Measurements from ENCODE around the gene ALKAL2. TPM values are rescaled to one million over a fixed set of nuclear protein-coding genes. Genes with fewer than 3 reads are reported as not detected.
A peak's percentile ranks its signal among the peaks of the same experiment; 100 is the strongest.

ALKAL2 gene
- polyA plus RNA-seq, 1 of the 3 experiments (the other 2 are of a cell fraction): not detected

GRCh38 chr2:263774-264492, 24.0 kb downstream of the ALKAL2 start, which contains the start of gene SH3YL1:
TSS of gene SH3YL1 (minus strand) at chr2:264032. CDS start at chr2:263984, 48 bp downstream.
- ChIA-PET POLR2A (no interaction called here), CTCF (interaction anchor here (1.3 kb wide), 1 partner anchor 13 kb away, joined by 3 read pairs; no protein-coding TSS in a partner anchor)
- Histone ChIP-seq H3K27ac (ENCODE audit: low read depth in 2 of 2, low read length in 1 of 2) (peak within 1 kb of the TSS; percentile 63 to 74; a peak in 3 of 4 replicates), H3K36me3 (replicated peaks in 1 of 2; ENCODE audit: control insufficient read depth in 1 of 2, insufficient read depth in 2 of 2, low read length in 1 of 2) (peaks cover 27 to 32% of the 10 kb centered on the region in 2 experiments), H3K9me3 (no peaks in the 10 kb centered on the region), H4K20me1 (ENCODE audit: insufficient read depth) (peaks cover 26% of the 10 kb centered on the region), H3K79me2 (ENCODE audit: insufficient read depth) (peaks cover 63% of the 10 kb centered on the region), H3F3A (replicated peaks; ENCODE audit: insufficient read depth) (no peaks in the 10 kb centered on the region), H3K9ac (peak within 1 kb of the TSS; percentile 93), H2AFZ (ENCODE audit: low read depth) (peak within 1 kb of the TSS; percentile 87; the same call in 1 of the 2 replicates), H3K4me3 (ENCODE audit: low read depth in 2 of 2, low read length in 1 of 2) (peak within 1 kb of the TSS; percentile 98 to 100), H3K27me3 (ENCODE audit: insufficient read depth) (no peaks in the 10 kb centered on the region), H3K4me1 (ENCODE audit: control insufficient read depth in 1 of 2, insufficient read depth in 2 of 2, low read depth in 1 of 2, low read length in 1 of 2) (peaks cover 13 to 25% of the 10 kb centered on the region in 2 experiments; a peak in 3 of 4 replicates), H3K4me2 (peak within 1 kb of the TSS; percentile 94), H3K9me2 (no peaks in the 10 kb centered on the region)
- WGBS (ENCODE audit: low lambda C conversion rate): 27% methylated on average over 47 of the region's 77 CpGs
- no peak for TF ChIP-seq REST (IDR thresholded peaks at IDR 0.05; ENCODE audit: low read depth, low read length)
- TF ChIP-seq, protein P1, sequence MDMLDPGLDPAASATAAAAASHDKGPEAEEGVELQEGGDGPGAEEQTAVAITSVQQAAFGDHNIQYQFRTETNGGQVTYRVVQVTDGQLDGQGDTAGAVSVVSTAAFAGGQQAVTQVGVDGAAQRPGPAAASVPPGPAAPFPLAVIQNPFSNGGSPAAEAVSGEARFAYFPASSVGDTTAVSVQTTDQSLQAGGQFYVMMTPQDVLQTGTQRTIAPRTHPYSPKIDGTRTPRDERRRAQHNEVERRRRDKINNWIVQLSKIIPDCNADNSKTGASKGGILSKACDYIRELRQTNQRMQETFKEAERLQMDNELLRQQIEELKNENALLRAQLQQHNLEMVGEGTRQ (IDR thresholded peaks at IDR 0.05; ENCODE audit: borderline replicate concordance, low read depth, low read length): no peak
- TF ChIP-seq MAX (IDR thresholded peaks at IDR 0.05; ENCODE audit: low read depth): peak; percentile 80; the same call in 1 of the 2 replicates
- no peak for TF ChIP-seq USF1 (IDR thresholded peaks at IDR 0.05; ENCODE audit: borderline replicate concordance, low read depth)
- no peak for TF ChIP-seq TCF12 (IDR thresholded peaks at IDR 0.05)
- no peak for TF ChIP-seq CHD2 (IDR thresholded peaks at IDR 0.05; ENCODE audit: low read length, partially characterized antibody)
- TF ChIP-seq TEAD4 (IDR thresholded peaks at IDR 0.05; ENCODE audit: borderline replicate concordance, insufficient read depth): no peak
- no peak for TF ChIP-seq GABPA (IDR thresholded peaks at IDR 0.05; ENCODE audit: low read depth)
- TF ChIP-seq GATA2 (CRISPR knock-in tag; IDR thresholded peaks at IDR 0.05): 0 out of 2 replicates have a peak, but pooled peaks have one; percentile 17
- no peak for TF ChIP-seq EZH2phosphoT487 (IDR thresholded peaks at IDR 0.05; ENCODE audit: borderline replicate concordance, low read depth)
- DNase-seq: peak; percentile 61

All from SK-N-SH (cell line).